Heart left ventricle (tissue), 16 donors: Measurements from ENCODE around the gene TLX1. TPM values are rescaled to one million over a fixed set of nuclear protein-coding genes. Genes with fewer than 3 reads are reported as not detected.

ENCODE experiments used
- ATAC-seq, 4 donors: fragments of 200-7000 bp; cut with Tn5 transposase; one replicate each; pipeline ENCODE4 v1.9.1; 2020 to 2022; ENCODE audit warnings: moderate library complexity in 4 of 4, mild to moderate bottlenecking in 3 of 4, moderate number of reproducible peaks in 1 of 4
- DNase-seq, 5 donors: peaks; one replicate each; pipeline ENCODE4 v3.0.0-alpha.2; 2020
- H3K27ac ChIP-seq, 12 donors: fragments of 200-600 bp; sonication (generic) in 4 of 12; one replicate each; pipeline versions ENCODE4 v1.5.0 to v1.8.0; 2016 to 2022; ENCODE audit warnings: mild to moderate bottlenecking in 2 of 12
- H3K27me3 ChIP-seq, 9 donors: fragments of 200-600 bp; sonication (generic) in 2 of 9; one replicate each; pipeline versions ENCODE4 v1.5.1 to v1.8.0; 2016 to 2022; ENCODE audit warnings: mild to moderate bottlenecking in 3 of 9
- H3K36me3 ChIP-seq, 9 donors: fragments of 200-600 bp; sonication (generic) in 2 of 9; one replicate each; pipeline versions ENCODE4 v1.5.0 to v1.8.0; 2018 to 2022; ENCODE audit warnings: mild to moderate bottlenecking in 2 of 9
- H3K4me1 ChIP-seq, 12 donors: fragments of 200-600 bp; sonication (generic) in 4 of 12; one replicate each; pipeline versions ENCODE4 v1.5.0 to v1.8.0; 2016 to 2022; ENCODE audit warnings: mild to moderate bottlenecking in 3 of 12
- H3K4me3 ChIP-seq, 12 donors: fragments of 200-600 bp; sonication (generic) in 4 of 12; one replicate each; pipeline versions ENCODE4 v1.5.0 to v1.8.0; 2017 to 2022; ENCODE audit warnings: mild to moderate bottlenecking in 9 of 12, moderate library complexity in 4 of 12
- H3K9me3 ChIP-seq, 12 donors: fragments of 200-600 bp; sonication (generic) in 4 of 12; one replicate each; pipeline versions ENCODE4 v1.5.0 to v1.8.0; 2016 to 2022; ENCODE audit warnings: mild to moderate bottlenecking in 1 of 12
- POLR2A ChIP-seq, 2 donors: fragments of 450-650 bp; IDR thresholded peaks; one replicate each; pipeline ENCODE4 v1.6.1; 2017; ENCODE audit warnings: antibody characterized with exemption in 2 of 2, mild to moderate bottlenecking in 2 of 2, moderate library complexity in 2 of 2
- WGBS, 4 donors: extraction: QIAGEN DNeasy Blood & Tissue Kit in 2 of 4; methylation state at CpG; one replicate each; pipeline versions ENCODE4 v1.1.5 to v1.1.7; 2013 to 2018; 5-methylcytosine and 5-hydroxymethylcytosine counted together
- intact Hi-C, 10 donors: fragments of 100-400 bp; cut with DNase I; formaldehyde crosslinking; loops; one replicate each; pipeline versions ENCODE4 v1.11.1 to v1.14.2; 2022
- polyA plus RNA-seq, 2 donors: library from polyadenylated mRNA; stranded (reverse); fragments of 200-250 nt; gene quantifications; one replicate each; pipeline ENCODE4 v1.2.3, GENCODE V29; 2013
- total RNA-seq, 9 donors: library from RNA; depleted of rRNA in 2 of 9; stranded (reverse); fragments of >200 nt in 2 of 9; fragmentation: NEBNext Ultra II Directional in 3 of 9; extraction: Animal tissue kit (Norgen Biotek cat#: 25700) in 3 of 9; gene quantifications; one replicate each; pipeline versions ENCODE4 v1.1.0 to v1.2.4, GENCODE V29; 2016 to 2023
- TF ChIP-seq, protein P1 (sequence below), 12 donors: fragments of 200-600 bp; sonication (generic) in 4 of 12; IDR thresholded peaks; one replicate each; pipeline versions ENCODE4 v1.5.0 to v1.8.0; 2018 to 2022; ENCODE audit warnings: antibody characterized with exemption in 12 of 12, mild to moderate bottlenecking in 5 of 12
- donor health status: ischemic (EF 13 %, LVEDD 7.1; RV severe dilation, severe dysfunction).
- donor health status: healthy with polysubstance abuse.
- donor health status: DM: no; HTN: yes; CAD: no.
- donor health status: DM: no; HTN: no; CAD: no.
- donor health status: ischemic (EF 25% LVEDD 6.9; RV normal size, moderate dysfunction).
- donor health status: ischemic (EF 25% LVEDD 5.7; RV mildly dilated, moderate dysfunction).
- donor health status: healthy.
- donor health status: DM: yes; HTN: yes; CAD: no.
- donor health status: ischemic (EF 35%, LVEDD 5.7; RV mildly dilated, moderate dysfunction).
- donor health status: nonischemic (EF 11% LVEDD 7.7; RV severe dilation, severe dysfunction).
- donor health status: DM: yes; HTN: yes; CAD: no.
- donor health status: PGD.
- donor health status: ischemic (EF 29% LVEDD 5.4; RV normal size, mild dysfunction).
- donor health status: nonischemic (EF 23%, LVEDD 6.1; RV moderate dilation, normal function).

The TLX1 gene
- total and polyA plus RNA-seq, 11 donors, result 0.08 to 0.94 (median 0.18) TPM; not detected in 3

GRCh38 chr10:101161494-101162299, 30.6 kb downstream of the TLX1 start:
- Histone ChIP-seq H3K27me3 (peaks cover under 1 to 83% (median 27%) of the 10 kb centered on the region in 9 donors), H3K27ac (no peak overlapping the region)
- 4 to 7% (median 5%) methylated on average over 20 of the region's 20 CpGs for WGBS, 4 donors

GRCh38 chr10:101162677-101163076, 31.6 kb downstream of the TLX1 start:
- H3K4me1 ChIP-seq, result peaks cover 0 to 8% (median 2%) of the 10 kb centered on the region in 12 donors
- 24 to 36% (median 28%) methylated on average over 2 to 3 of the region's 3 CpGs for WGBS, 4 donors
- no peaks in the 10 kb centered on the region for H3K9me3 ChIP-seq
- intact Hi-C loops, result loop anchor here in 5 of 10 donors (2.0 to 10.0 kb wide), 4 partner anchors 405 to 912 kb away; no protein-coding TSS in a partner anchor
- H3K36me3 ChIP-seq, result no peaks in the 10 kb centered on the region
- DNase-seq, result no peak
- no peak for TF ChIP-seq POLR2A (IDR thresholded peaks at IDR 0.05)
- TF ChIP-seq, protein P1, sequence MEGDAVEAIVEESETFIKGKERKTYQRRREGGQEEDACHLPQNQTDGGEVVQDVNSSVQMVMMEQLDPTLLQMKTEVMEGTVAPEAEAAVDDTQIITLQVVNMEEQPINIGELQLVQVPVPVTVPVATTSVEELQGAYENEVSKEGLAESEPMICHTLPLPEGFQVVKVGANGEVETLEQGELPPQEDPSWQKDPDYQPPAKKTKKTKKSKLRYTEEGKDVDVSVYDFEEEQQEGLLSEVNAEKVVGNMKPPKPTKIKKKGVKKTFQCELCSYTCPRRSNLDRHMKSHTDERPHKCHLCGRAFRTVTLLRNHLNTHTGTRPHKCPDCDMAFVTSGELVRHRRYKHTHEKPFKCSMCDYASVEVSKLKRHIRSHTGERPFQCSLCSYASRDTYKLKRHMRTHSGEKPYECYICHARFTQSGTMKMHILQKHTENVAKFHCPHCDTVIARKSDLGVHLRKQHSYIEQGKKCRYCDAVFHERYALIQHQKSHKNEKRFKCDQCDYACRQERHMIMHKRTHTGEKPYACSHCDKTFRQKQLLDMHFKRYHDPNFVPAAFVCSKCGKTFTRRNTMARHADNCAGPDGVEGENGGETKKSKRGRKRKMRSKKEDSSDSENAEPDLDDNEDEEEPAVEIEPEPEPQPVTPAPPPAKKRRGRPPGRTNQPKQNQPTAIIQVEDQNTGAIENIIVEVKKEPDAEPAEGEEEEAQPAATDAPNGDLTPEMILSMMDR (IDR thresholded peaks at IDR 0.05), result peak in 1 of 12 donors; percentile 10
- H3K4me3 ChIP-seq, result no peak overlapping the region
- H3K27ac ChIP-seq, result no peak overlapping the region
- peaks cover 5 to 79% (median 27%) of the 10 kb centered on the region in 9 donors for H3K27me3 ChIP-seq
- ATAC-seq, result peak in 1 of 4 donors; percentile 29

More at GRCh38 chr10:101161494-101162299, 30.6 kb downstream of the TLX1 start:
- intact Hi-C loops, result loop anchor here in 6 of 10 donors (1.0 to 10.0 kb wide), 6 partner anchors 406 to 913 kb away; no protein-coding TSS in a partner anchor
- DNase-seq (peak; percentile 58 to 71 (median 68)), ATAC-seq (peak; percentile 69 to 93 (median 90))
- H3K4me1 ChIP-seq, result peaks cover 0 to 8% (median 2%) of the 10 kb centered on the region in 12 donors
- H3K9me3 ChIP-seq, result no peaks in the 10 kb centered on the region
- H3K4me3 ChIP-seq, result peak overlapping the region in 8 of 12 donors; percentile 5 to 42 (median 34)
- TF ChIP-seq, protein P1 (IDR thresholded peaks at IDR 0.05), result peak; percentile 93 to 99 (median 96)
- no peak for TF ChIP-seq POLR2A (IDR thresholded peaks at IDR 0.05)
- no peaks in the 10 kb centered on the region for H3K36me3 ChIP-seq

- H3K4me3 ChIP-seq, result no peak overlapping the region
- no peak overlapping the region for H3K27ac ChIP-seq
- DNase-seq, result no peak
- TF ChIP-seq, protein P1 (IDR thresholded peaks at IDR 0.05), result no peak
- WGBS, 4 donors, result 53 to 62% (median 56%) methylated on average over 4 of the region's 4 CpGs
- ATAC-seq, result no peak
- peaks cover 0 to 8% (median 2%) of the 10 kb centered on the region in 12 donors for H3K4me1 ChIP-seq
- H3K9me3 ChIP-seq, result no peaks in the 10 kb centered on the region
- intact Hi-C loops, result loop anchor here in 4 of 10 donors (5.0 to 10.0 kb wide), 3 partner anchors 403 to 911 kb away; no protein-coding TSS in a partner anchor
- H3K36me3 ChIP-seq, result no peaks in the 10 kb centered on the region
- peaks cover 4 to 76% (median 27%) of the 10 kb centered on the region in 9 donors for H3K27me3 ChIP-seq
Measured at GRCh38 chr10:101164020-101164419, 32.9 kb downstream of the TLX1 start.

DNA sequence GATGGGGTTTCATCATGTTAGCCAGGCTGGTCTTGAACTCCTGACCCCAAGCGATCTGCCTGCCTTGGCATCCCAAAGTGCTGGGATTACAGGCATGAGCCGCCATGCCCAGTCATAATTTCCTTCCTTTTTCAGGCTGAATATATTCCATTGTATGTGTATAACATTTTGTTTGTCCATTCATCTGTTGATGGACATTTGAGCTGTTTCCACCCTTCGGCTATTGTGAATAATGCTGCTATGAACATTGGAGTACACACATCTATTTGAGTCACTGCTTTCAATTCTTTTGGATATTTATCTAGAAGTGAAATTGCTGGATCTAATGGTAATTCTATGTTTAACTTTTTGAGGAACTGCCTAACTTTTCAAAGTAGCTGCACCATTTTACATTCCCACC, 34.6 kb downstream of the TLX1 start:
- Histone ChIP-seq H3K36me3 (no peaks in the 10 kb centered on the region), H3K4me3 (no peak overlapping the region), H3K4me1 (peaks cover 0 to 8% (median 2%) of the 10 kb centered on the region in 12 donors), H3K9me3 (no peaks in the 10 kb centered on the region), H3K27ac (no peak overlapping the region), H3K27me3 (peaks cover 2 to 79% (median 27%) of the 10 kb centered on the region in 9 donors)
- 76 to 87% (median 81%) methylated on average over 3 of the region's 3 CpGs for WGBS, 4 donors
- DNase-seq (no peak), ATAC-seq (no peak)
- TF ChIP-seq, protein P1 (IDR thresholded peaks at IDR 0.05), result no peak
- TF ChIP-seq POLR2A (IDR thresholded peaks at IDR 0.05), result no peak
- intact Hi-C loops, result loop anchor here in 1 of 10 donors (10.0 kb wide), 1 partner anchor 909 kb away; no protein-coding TSS in a partner anchor
